Skin of body (tissue), 2 donors: ENCODE measurements around the gene SETD1A. TPM values are rescaled to one million over a fixed set of nuclear protein-coding genes. Genes with fewer than 3 reads are reported as not detected.
"Not testable (repeated sequence)": the region's sequence is repeated elsewhere in the genome, so short reads cannot be mapped to it uniquely, and the experiment has no call there.

Experiments
- DNase-seq: peaks from one replicate; lab custom pipeline; 2025; lab: John Stamatoyannopoulos, UW
- total RNA-seq: library from RNA; depleted of rRNA; stranded (reverse); fragments of >200 nt; gene quantifications from one replicate; pipeline ENCODE4 v1.2.3, GENCODE V29; 2014

Gene SETD1A
- total RNA-seq, 1 donor from 2014 or later: 4.1 TPM

DNA sequence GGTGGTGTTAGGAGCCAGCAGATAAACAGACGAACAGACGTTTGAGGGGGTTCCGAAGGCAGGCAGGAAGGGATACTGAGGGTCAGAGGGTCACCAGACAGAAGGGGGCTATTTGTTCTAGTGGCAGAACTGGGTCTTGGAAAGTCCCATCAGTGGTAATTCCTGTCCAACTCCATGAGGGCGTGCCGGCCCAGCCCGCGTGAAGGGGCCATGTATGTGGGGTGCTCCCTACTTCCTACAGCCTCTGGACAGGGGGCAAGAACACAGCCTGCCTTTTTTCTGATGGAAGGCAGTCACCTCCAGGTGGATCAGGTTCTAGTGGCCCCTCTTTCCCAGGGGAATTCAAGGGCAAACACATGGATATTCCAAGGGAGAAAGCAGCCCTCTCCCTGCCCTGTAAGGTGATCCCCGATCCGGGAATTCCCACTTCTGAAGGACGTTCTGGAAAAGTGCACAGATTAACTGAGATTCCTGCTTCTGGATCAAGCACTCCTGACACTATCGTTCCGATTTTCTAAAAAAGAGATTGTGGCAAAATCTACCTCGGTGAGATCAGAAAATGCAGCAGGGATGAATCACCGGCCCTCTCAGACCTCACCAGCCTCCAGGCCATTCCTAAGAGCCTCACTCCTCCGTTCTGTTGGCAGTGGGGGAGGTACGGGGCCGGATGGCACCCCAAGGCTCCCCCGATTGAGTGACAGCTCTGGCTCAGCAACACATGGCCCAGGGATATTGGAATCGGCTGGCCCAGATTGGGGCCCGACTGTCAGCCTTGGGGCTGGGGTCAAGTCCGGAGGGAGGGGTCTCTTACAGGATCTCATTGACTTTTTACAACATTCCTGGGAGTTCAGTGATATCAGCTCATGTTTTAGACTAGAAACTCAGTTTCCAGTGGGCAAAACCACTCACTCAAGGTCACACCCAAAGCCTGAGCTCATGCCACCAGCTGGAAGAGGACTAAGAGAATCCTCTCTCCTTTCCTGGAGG, 40.5 kb downstream of the SETD1A start:
- DNase-seq: no peak

DNA sequence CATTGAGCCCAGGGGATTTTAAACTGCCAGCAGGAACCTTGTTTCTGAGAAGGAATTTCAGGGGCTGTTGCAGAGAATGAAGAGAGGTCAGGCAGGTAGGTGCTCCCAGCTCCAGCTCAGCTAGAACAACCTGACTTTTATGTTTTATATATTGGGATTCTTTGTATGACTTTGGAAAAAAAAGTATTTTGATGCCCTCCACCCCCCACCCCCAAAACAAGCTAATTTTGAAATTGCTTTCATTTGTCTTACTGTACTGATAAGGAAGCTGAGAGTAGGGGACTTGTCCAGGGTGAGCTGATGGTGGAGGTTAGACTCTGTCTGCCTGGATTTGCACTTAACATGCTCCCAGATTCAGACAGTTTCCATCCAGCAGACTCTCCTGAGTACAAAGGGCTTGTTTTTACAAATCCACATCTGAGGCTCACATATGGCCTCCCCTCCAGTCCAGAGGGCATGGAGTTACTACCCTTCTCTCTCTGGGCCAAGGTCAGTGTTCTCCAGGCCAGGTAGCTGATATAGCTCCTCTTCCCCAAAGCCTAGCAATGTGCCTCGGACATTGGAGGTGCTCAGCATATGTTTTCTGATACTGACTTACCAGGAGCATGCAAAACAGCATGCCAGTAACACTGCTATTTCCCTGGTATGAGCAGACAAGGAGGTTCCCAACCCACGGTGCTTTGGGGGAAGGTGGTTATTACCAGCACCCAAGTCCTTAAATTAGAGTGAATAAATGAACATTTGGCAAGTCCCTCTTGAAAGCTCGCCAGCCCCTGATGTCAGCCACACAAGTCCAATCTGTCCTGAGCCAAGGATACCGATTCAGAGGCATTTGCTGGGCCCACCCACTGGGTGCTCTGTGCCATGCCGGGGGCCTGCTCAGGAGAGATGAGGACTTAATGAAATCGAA, 41.6 kb downstream of the SETD1A start:
- no peak for DNase-seq

DNA sequence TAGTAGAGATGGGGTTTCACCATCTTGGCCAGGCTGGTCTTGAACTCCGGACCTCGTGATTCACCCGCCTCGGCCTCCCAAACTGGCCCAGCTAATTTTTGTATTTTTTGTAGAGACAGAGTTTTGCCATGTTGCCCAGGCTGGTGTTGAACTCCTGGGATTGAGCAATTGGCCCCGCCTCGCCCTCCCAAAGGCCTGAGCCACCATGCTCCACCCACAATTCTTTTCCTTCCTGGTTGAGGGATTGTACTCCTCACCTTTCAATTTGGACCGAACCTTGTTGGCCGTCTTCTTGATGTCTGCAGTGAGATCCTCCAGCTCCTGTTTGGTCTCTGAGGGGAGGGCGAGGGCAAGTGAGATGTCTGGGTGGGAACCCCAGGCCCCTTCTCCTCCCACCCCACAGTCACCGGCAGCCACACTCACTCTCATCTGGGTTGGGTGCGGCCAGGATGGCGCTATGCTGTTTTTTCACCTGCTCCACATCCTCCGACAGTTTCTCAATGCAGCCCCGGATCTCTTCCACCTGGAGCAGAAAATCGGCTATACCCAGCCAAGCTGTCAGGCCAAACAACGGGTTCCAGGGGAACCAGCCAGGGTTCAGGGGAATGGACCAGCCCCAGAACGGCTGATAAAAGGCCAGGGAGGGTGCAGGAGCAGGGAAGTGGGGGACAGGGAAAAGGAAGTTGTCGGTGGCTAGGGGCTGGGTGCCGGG, 43.3 kb downstream of the SETD1A start:
- DNase-seq: no peak

DNA sequence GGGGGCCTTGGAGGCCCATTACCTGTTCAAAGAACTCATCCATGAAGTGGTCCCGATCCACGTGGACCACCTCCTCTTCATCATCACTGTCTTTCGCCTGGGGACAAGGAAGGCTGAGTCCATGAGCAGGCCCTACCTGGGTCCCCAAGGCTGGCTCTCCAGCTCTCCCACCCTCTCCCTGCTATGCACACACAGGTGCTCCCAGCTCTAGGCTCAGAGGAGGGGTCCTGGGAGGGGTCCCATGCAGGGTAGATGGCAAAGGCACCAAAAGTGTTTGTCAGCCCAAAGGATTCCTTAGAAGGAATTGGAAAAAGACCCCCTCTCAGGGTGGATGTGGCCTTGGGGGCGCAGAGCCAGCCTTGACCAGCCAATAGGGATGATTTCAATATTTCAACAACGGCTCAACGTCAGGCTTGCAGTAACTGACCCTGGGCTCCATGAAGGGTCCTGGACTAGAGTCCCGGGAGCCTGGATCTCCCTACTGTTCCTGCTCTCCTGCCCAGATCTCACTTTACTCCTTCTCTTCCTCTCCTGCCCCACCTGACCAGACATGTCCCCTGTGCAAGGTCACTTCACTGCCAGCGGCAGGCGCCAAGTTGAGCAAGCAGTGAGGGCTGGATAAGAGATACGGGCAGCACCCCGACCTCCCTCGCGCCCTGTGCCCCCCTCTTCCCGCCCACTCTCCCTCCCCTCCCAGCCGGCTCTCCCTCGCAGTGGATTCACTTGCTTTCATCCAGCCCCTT, 44.1 kb downstream of the SETD1A start:
- no peak for DNase-seq

GRCh38 chr16:31002250-31002700, 44.7 kb downstream of the SETD1A start:
- DNase-seq: peak; percentile 7

- DNase-seq: peak; percentile 39
Measured at GRCh38 chr16:31002862-31003341, 45.3 kb downstream of the SETD1A start.

DNA sequence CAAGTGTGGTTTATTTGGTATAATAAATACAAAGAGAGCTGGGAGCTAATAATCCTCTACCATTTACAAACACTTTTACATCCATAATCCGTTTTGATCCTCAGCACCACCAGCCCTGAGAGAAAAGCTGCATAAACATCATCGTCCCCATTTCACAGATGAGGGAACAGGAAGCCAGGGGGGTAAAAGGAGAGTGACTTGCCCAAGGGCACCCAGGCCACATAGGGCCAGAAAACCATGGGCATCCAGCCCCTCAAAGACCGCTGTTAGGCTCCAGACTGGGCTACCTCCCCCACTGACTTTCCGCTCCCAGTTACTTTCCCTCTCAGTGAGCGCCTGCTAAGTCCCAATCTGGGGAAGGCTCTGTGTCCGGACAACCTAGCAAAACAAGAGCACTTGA, 46.2 kb downstream of the SETD1A start:
- DNase-seq: no peak

DNA sequence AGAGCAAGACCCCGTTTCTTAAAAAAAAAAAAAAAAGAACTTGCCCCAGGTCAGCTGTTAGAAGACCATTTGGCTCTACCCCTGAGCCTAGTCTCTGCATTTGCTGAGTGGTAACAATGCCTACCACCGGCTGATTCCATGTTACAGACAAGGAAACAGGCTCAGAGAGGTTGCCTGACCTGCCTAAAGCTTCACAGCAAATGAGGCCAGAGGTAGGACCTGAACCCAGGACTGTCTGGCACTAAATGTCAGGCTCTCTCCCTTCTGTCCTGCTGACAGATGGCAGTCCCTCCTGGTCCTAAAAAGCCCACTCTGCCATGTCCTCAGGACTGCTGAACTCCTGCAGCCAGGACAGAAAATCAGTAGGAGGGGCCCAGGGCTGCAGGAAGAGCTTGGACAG, 47.1 kb downstream of the SETD1A start:
- DNase-seq: no peak

DNA sequence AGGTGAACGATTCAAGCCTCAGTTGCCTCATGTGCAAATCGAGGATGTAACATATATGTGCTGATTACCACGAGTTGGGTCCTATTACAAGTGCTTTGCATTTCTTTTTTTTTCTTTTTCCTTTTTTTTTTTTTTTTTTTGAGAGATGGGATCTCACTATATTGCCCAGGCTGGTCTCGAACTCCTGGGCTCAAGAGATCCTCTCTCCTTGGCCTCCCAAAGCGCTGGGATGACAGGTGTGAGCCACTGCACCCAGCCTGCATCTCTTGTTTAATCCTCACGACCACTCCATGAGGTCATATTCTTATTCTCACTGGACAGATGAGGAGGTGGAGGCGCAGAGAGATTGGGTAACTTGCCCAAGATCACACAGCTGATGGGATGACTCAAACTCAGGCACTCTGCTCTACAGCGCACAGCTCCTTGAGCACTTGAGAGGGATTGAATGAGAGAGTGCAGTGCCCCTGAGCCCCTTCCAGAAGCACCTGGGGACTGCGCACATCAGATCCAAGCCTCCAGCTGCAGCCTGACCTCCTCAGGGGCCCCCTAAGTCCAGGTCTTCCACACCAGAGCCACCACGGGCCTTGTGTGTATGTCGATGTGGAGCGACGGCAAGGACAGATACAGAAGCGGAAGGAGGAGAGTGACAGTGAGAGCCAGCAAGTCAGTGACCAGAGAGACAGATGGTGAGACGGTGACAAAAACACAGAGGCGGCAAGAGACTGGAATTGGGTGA, 48.0 kb downstream of the SETD1A start:
- no peak for DNase-seq

DNA sequence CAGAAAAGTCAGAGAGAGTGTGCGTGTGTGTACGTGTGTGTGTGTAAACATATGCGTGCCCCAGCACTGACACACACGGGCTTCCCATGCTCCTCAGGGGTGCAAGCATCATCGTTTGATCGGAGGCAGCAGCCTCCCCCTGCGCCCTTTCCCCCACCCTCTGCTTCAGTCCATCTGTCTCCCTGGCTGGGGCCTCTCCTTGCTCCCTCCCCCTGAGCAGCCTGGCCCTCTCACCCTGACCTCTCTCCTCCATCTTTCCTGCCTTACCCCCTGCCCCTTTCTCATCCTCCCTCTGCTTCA, 48.5 kb downstream of the SETD1A start:
- no peak for DNase-seq

DNA sequence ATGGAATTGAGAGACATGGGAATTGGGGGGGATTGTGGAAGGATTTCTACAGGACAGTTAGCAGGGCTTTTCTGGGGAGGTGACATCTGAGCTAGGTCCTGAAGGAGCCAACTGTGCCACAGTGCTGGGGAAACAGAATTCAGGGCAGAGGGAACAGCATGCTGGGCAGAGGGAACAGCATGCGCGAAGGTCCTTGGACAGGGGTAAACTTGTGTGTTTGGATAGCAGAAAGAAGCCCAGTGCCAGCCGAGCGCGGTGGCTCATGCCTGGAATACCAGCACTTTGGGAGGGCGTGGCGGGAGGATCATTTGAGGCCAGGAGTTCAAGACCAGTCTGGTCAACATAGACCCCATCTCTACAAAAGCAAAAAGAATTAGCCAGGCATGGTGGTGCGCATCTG, 49.0 kb downstream of the SETD1A start:
- DNase-seq: no peak

DNA sequence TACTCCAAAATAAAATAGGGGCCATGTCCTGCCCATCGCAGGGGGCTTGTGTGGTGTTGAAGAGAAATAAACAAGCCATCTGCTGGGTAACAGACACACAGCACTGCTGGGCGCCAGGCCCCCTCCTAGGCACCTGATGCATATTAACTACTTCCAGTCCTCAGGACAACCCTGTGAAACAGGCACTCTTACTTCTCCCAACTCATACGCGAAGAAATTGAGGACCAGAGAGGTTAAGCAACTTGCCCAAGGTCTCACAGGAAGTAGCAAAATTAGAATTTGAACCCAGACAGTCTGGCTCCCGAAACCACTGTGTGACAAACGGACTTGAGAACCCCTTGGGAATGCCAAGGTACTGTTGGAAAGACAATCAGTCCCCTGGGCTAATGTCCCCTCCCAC, 50.1 kb downstream of the SETD1A start:
- DNase-seq: no peak

- no peak for DNase-seq
Measured at GRCh38 chr16:31008149-31008548, 50.6 kb downstream of the SETD1A start.

DNA sequence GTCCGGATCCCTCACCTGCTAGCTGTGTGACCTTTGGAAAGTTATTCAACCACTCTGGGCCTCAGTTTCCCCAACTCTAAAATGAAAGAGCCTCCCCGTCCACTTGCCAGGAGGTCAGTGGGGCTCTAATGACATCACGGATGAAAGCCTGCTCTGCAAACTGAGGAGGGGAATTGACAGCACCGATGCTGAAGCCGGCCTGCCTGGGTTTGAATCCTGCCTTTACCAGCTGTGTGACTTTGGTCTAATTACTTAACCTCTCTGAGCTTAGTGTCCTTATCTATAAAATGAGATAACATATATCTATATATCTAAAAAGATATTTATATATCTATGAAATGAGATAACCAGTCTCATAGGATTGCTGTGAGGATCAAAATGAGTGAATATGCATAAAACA, 51.0 kb downstream of the SETD1A start:
- DNase-seq: no peak

GRCh38 chr16:31009120-31009519, 51.6 kb downstream of the SETD1A start:
- DNase-seq: no peak

DNA sequence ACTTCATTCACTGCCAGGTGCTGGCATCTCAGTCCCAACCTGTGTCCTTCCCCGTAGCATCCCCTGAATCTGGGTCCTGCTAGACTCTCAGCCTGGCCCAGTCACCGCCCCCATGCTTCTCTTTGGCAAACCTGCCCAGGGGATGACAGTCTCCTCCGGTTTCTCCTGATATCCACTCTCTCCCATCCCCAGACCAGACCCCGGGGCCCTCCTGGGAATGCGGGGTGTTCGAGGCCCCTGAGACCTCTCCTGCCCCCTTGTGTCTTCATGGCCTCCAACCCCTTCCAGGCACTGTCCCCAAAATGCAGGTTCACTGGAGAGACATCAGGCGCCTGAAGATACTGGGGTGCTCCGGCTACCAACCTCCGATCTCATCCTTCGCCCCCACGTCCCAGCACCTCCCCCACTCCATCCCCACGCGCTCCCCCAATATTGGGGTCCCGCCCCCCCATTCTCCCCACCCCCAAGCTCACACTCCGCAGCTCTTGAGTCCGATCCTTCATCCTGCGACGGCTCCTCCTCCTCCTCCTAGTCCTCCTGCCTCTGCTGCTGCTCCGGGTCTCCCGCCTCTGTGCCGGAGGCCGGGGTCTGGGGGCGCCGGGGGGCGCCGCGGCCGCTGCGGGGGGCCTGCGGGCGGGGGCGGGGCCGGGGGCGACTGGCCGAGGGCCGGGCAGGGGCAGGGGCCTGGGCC, 52.5 kb downstream of the SETD1A start:
- no peak for DNase-seq

- DNase-seq: no peak
Measured at GRCh38 chr16:31010585-31011325, 53.2 kb downstream of the SETD1A start, which contains the start of gene STX1B. STX1B (minus strand) TSS chr16:31010638; CDS start chr16:31010396, 242 bp downstream.

DNA sequence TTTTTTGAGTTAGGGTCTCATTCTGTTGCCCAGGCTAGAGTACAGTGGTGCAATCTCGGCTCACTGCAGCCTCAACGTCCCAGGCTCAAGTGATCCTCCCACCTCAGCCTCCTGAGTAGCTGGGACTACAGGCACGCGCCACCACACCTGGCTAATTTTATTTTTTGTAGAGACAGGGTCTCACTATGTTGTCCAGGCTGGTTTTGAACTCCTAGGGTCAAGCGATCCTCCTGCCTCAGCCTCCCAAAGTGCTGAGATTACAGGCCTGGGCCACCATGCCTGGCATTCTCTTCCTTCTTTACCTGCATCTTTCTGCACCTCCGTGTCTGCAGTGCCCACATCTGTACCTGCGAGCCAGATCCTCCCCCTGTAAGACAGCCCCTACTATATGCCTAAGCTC, 54.3 kb downstream of the SETD1A start:
- DNase-seq: not testable (repeated sequence)

DNA sequence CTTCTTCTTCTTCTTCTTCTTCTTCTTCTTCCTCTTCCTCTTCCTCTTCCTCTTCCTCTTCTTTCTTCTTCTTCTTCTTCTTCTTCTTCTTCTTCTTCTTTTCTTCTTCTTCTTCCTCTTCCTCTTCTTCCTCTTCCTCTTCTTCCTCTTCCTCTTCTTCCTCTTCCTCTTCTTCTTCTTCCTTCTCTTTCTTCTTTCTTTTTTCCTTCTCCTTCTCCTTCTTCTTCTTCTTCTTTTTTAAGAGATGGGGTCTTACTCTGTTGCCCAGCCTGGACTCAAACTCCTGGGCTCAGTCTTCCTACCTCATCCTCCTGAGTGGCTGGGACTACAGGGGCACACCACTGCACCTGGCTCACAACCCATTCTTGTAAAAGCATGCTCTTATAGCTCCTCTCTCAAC, 55.7 kb downstream of the SETD1A start:
- DNase-seq: not testable (repeated sequence)
